B cell (primary cell): ENCODE data around the gene BIRC2. TPM values are rescaled to one million over a fixed set of nuclear protein-coding genes. Genes with fewer than 3 reads are reported as not detected.
A peak's percentile ranks its signal among the peaks of the same experiment; 100 is the strongest.

Experiments
- ATAC-seq: fragments of 200-7000 bp; cut with Tn5 transposase; one replicate; pipeline ENCODE4 v1.10.0; 2021; ENCODE audit warnings: low read depth, mild to moderate bottlenecking, moderate number of reproducible peaks, moderate library complexity
- CTCF ChIA-PET: fragments of 350-600 bp; sonication (Branson Sonifier 250); formaldehyde crosslinking; loops from one replicate; lab custom pipeline; 2021; ENCODE audit warnings: antibody characterized with exemption, inconsistent platforms; lab: Charles Lee
- POLR2A ChIA-PET: fragments of 350-600 bp; sonication (Branson Sonifier 250); formaldehyde crosslinking; loops from one replicate; lab custom pipeline; 2021; ENCODE audit warnings: antibody characterized with exemption; lab: Charles Lee
- DNase-seq: peaks from one replicate; pipeline ENCODE4 v3.0.0; 2013
- H2AFZ ChIP-seq: 2 replicates; pipeline ENCODE4 v1.6.1; 2012; ENCODE audit warnings: mild to moderate bottlenecking, low read depth, low read length; ENCODE audit not compliant: insufficient read depth, poor library complexity, severe bottlenecking
- H3K27ac ChIP-seq, 2 donors: 1 replicate in 1 of 2; 2 replicates in 1 of 2; pipeline ENCODE4 v1.5.1; 2012 to 2013; ENCODE audit warnings: low read length in 2 of 2, mild to moderate bottlenecking in 2 of 2, moderate library complexity in 1 of 2
- H3K27me3 ChIP-seq, 4 experiments: fragments of 200-600 bp in 1 of 4; sonication (generic) in 1 of 4; replicated peaks in 1 of 4; 1 replicate in 2 of 4; 2 replicates in 2 of 4; pipeline versions ENCODE4 v1.6.1 to v1.7.0; 2013 to 2016; ENCODE audit warnings: low read length in 3 of 4, mild to moderate bottlenecking in 2 of 4, mixed read lengths in 1 of 4, moderate library complexity in 1 of 4; ENCODE audit not compliant: insufficient read depth in 4 of 4, control insufficient read depth in 3 of 4; ENCODE audit errors: control extremely low read depth in 1 of 4
- H3K36me3 ChIP-seq, 2 experiments: replicated peaks in 1 of 2; 1 replicate in 1 of 2; 2 replicates in 1 of 2; pipeline versions ENCODE4 v1.6.1 to v1.7.1; 2013; ENCODE audit warnings: low read length in 1 of 2; ENCODE audit not compliant: insufficient read depth in 2 of 2, control insufficient read depth in 1 of 2; ENCODE audit errors: control extremely low read depth in 1 of 2, extremely low read depth in 1 of 2
- H3K4me1 ChIP-seq, 2 donors: fragments of 200-600 bp in 1 of 2; sonication (generic) in 1 of 2; 1 replicate in 1 of 2; 2 replicates in 1 of 2; pipeline versions ENCODE4 v1.5.1 to v1.6.1; 2013 to 2017; ENCODE audit warnings: low read length in 2 of 2; ENCODE audit not compliant: control insufficient read depth in 2 of 2, insufficient read depth in 2 of 2
- H3K4me2 ChIP-seq: replicated peaks from 2 replicates; pipeline ENCODE3; 2012; ENCODE audit warnings: mild to moderate bottlenecking, low read depth, low read length; ENCODE audit not compliant: poor library complexity, severe bottlenecking
- H3K4me3 ChIP-seq, 5 experiments: fragments of 200-600 bp in 1 of 5; sonication (generic) in 1 of 5; 1 replicate in 3 of 5; 2 replicates in 2 of 5; pipeline versions ENCODE4 v1.5.1 to v1.7.0; 2011 to 2016; ENCODE audit warnings: low read length in 4 of 5, mild to moderate bottlenecking in 4 of 5, low read depth in 2 of 5, control low read depth in 1 of 5, moderate library complexity in 1 of 5; ENCODE audit not compliant: insufficient read depth in 1 of 5; ENCODE audit errors: control extremely low read depth in 1 of 5, extremely low read depth in 1 of 5
- H3K79me2 ChIP-seq: fragments of 200-600 bp; sonication (generic); one replicate; pipeline ENCODE4 v1.6.0; 2016; ENCODE audit warnings: low read length; ENCODE audit not compliant: control insufficient read depth, insufficient read depth
- H3K9ac ChIP-seq: fragments of 200-600 bp; sonication (generic); 2 replicates; pipeline ENCODE4 v1.6.1; 2017; ENCODE audit warnings: mild to moderate bottlenecking, low read length, moderate library complexity
- H3K9me3 ChIP-seq, 3 donors: one replicate each; pipeline versions ENCODE4 v1.6.1 to v1.7.1; 2013; ENCODE audit warnings: low read length in 2 of 3; ENCODE audit not compliant: control insufficient read depth in 2 of 3, insufficient read depth in 1 of 3; ENCODE audit errors: control extremely low read depth in 1 of 3
- H4K20me1 ChIP-seq: 2 replicates; pipeline ENCODE4 v1.6.0; 2012; ENCODE audit warnings: mild to moderate bottlenecking, low read length; ENCODE audit not compliant: insufficient read depth, control insufficient read depth, poor library complexity, severe bottlenecking
- H3K27ac Mint-ChIP-seq: one replicate; pipeline ENCODE4 v1.8.0; 2021; ENCODE audit warnings: mixed read lengths
- H3K27me3 Mint-ChIP-seq: one replicate; pipeline ENCODE4 v1.8.0; 2021; ENCODE audit warnings: mixed read lengths
- H3K4me1 Mint-ChIP-seq: one replicate; pipeline ENCODE4 v1.8.0; 2021; ENCODE audit warnings: mixed read lengths
- H3K4me3 Mint-ChIP-seq: one replicate; pipeline ENCODE4 v1.8.0; 2021; ENCODE audit warnings: mixed read lengths
- H3K9me3 Mint-ChIP-seq: one replicate; pipeline ENCODE4 v1.8.0; 2022; ENCODE audit warnings: mixed read lengths; ENCODE audit not compliant: insufficient read depth
- EZH2 ChIP-seq: IDR thresholded peaks from 2 replicates; pipeline ENCODE4 v1.6.1; 2012; ENCODE audit warnings: borderline replicate concordance, low read depth, mild to moderate bottlenecking, moderate library complexity, low read length; ENCODE audit not compliant: insufficient read depth, poor library complexity, severe bottlenecking
- WGBS: methylation state at CpG from one replicate; pipeline ENCODE4 v1.1.5; 2013; ENCODE audit warnings: missing lambda C conversion rate; ENCODE audit not compliant: insufficient coverage; 5-methylcytosine and 5-hydroxymethylcytosine counted together
- intact Hi-C: fragments of 100-400 bp; cut with micrococcal nuclease; formaldehyde crosslinking; loops from one replicate; pipeline ENCODE4 v1.10.0; 2022
- polyA plus RNA-seq: library from polyadenylated mRNA; depleted of rRNA; stranded (reverse); fragments of >200 nt; gene quantifications from 2 replicates; pipeline ENCODE4 v1.2.3, GENCODE V29; 2012
- total RNA-seq, 2 donors: library from RNA; stranded (reverse); fragments of 120-200 nt in 1 of 2; gene quantifications; 1 replicate in 1 of 2; 2 replicates in 1 of 2; pipeline versions ENCODE4 v1.2.3 to v1.2.4, GENCODE V29; 2013 to 2022
- TF ChIP-seq, protein P1 (sequence below): fragments of 200-600 bp; IDR thresholded peaks from one replicate; pipeline ENCODE4 v1.8.0; 2022; ENCODE audit warnings: antibody characterized with exemption, mild to moderate bottlenecking

The BIRC2 gene
- total and polyA plus RNA-seq, 2 donors (not counting 1 experiment from before 2014, with no cell fraction given) = 20.1 to 51.0 TPM

DNA sequence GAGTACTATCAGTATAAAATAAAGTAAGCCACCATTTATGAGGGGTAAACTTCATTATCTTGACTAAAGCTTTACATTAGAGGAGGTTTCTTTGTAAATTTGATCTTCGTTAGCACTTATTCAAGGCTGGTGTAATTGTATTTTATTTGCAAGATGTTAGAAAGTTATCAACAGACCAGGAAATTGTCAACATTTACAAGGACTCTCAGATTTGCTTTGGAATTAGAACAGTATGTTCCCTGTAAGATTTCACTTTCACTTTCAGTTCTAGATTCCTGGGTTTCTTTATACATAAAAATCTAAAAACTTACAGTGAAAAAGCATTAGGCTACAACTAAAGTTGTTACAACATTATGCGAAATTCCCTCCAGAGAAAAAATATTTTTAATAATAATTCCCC, 34.3 kb upstream of the BIRC2 start:
- Mint-ChIP-seq H3K27ac (peak overlapping the region; percentile 57), H3K27me3 (no peaks in the 10 kb centered on the region), H3K4me1 (peaks cover 58% of the 10 kb centered on the region), H3K9me3 (no peaks in the 10 kb centered on the region), H3K4me3 (peak overlapping the region; percentile 35)
- WGBS = no CpG with 5 or more reads among the region's 2 CpGs
- Histone ChIP-seq H4K20me1 (peaks cover 2% of the 10 kb centered on the region), H3K27me3 (no peaks in the 10 kb centered on the region), H3K4me2 (peak overlapping the region; percentile 72), H3K4me1 (peaks cover 61 to 71% of the 10 kb centered on the region in 2 donors), H3K27ac (peak overlapping the region; percentile 96 to 98), H3K4me3 (peak overlapping the region in 1 of 5 experiments; percentile 42), H2AFZ (no peak overlapping the region), H3K9ac (peak overlapping the region; percentile 38), H3K36me3 (no peaks in the 10 kb centered on the region), H3K9me3 (peaks cover 0 to 7% (median 0%) of the 10 kb centered on the region in 3 donors), H3K79me2 (peaks cover 54% of the 10 kb centered on the region)
- DNase-seq = no peak
- CTCF ChIA-PET = interaction anchor here (1.5 to 17.9 kb wide), 2 partner anchors 14 to 21 kb away, joined by 4 to 588 read pairs; no protein-coding TSS in a partner anchor
- POLR2A ChIA-PET = interaction anchor here (1.1 to 1.7 kb wide), 2 partner anchors 12 to 17 kb away, joined by 3 to 5 read pairs; no protein-coding TSS in a partner anchor
- TF ChIP-seq EZH2 = no peak
- TF ChIP-seq, protein P1, sequence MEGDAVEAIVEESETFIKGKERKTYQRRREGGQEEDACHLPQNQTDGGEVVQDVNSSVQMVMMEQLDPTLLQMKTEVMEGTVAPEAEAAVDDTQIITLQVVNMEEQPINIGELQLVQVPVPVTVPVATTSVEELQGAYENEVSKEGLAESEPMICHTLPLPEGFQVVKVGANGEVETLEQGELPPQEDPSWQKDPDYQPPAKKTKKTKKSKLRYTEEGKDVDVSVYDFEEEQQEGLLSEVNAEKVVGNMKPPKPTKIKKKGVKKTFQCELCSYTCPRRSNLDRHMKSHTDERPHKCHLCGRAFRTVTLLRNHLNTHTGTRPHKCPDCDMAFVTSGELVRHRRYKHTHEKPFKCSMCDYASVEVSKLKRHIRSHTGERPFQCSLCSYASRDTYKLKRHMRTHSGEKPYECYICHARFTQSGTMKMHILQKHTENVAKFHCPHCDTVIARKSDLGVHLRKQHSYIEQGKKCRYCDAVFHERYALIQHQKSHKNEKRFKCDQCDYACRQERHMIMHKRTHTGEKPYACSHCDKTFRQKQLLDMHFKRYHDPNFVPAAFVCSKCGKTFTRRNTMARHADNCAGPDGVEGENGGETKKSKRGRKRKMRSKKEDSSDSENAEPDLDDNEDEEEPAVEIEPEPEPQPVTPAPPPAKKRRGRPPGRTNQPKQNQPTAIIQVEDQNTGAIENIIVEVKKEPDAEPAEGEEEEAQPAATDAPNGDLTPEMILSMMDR = no peak
- intact Hi-C loops = no loop called here
- ATAC-seq = no peak

DNA sequence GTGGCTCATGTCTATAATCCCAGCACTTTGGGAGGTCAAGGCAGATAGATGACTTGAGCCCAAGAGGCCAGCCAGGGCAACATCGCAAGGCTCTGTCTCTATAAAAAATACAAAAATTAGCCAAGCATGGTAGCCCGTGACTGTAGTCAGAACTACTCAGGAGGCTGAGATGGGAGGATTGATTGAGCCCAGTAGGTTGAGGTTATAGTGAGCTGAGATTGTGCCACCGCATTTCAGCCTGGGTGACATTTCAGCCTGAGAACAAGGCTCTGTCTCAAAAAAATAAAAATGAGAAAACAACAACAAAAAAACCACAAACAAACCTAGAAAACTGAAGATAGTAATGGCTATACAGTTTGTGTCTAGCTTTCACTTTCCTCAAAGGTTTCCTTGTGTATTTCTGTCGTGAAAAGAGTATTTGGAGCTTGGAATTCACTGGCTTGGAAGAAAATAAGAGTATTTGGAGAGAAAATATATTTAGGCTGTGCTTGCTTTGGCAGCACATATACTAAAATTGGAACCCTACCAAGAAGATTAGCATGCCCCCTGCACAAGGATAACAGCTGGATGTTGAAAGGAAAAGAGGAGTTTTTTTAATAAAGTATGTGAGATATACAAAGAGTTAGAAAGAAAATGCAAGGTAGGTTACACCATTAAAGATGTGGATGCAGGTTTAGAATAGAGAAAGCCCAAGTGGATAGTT, 33.6 kb upstream of the BIRC2 start:
- no CpG with 5 or more reads among the region's 4 CpGs for WGBS
- H3K4me2 ChIP-seq = peak overlapping the region; percentile 72
- ChIA-PET POLR2A (interaction anchor here (1.1 to 1.7 kb wide), 3 partner anchors 13 to 19 kb away, joined by 3 to 5 read pairs (median 4); no protein-coding TSS in a partner anchor), CTCF (interaction anchor here (1.1 to 17.9 kb wide), 2 partner anchors 22 to 138 kb away, joined by 4 to 588 read pairs; no protein-coding TSS in a partner anchor)
- no peaks in the 10 kb centered on the region for H3K36me3 ChIP-seq
- H4K20me1 ChIP-seq = peaks cover 9% of the 10 kb centered on the region
- Mint-ChIP-seq H3K27ac (peak overlapping the region; percentile 84), H3K27me3 (no peaks in the 10 kb centered on the region), H3K4me1 (peaks cover 55% of the 10 kb centered on the region), H3K9me3 (no peaks in the 10 kb centered on the region), H3K4me3 (peak overlapping the region; percentile 69)
- DNase-seq (no peak), ATAC-seq (no peak)
- peak overlapping the region in 1 of 5 experiments; percentile 42 for H3K4me3 ChIP-seq
- peaks cover 57 to 64% of the 10 kb centered on the region in 2 donors for H3K4me1 ChIP-seq
- intact Hi-C loops = no loop called here
- peak overlapping the region; percentile 96 to 98 for H3K27ac ChIP-seq
- H2AFZ ChIP-seq = peak overlapping the region; percentile 56
- peaks cover 61% of the 10 kb centered on the region for H3K79me2 ChIP-seq
- TF ChIP-seq, protein P1 = no peak
- TF ChIP-seq EZH2 = no peak
- no peaks in the 10 kb centered on the region for H3K27me3 ChIP-seq
- H3K9ac ChIP-seq = peak overlapping the region; percentile 38
- peaks cover 0 to 7% (median 0%) of the 10 kb centered on the region in 3 donors for H3K9me3 ChIP-seq
